Brain pericyte (primary cell): Measurements from ENCODE around the gene GCM1.

Source experiments
- DNase-seq: peaks from one replicate; pipeline ENCODE4 v3.0.0-alpha.2; 2012; ENCODE audit warnings: low read depth, low spot score

The GCM1 gene

GRCh38 chr6:53152576-53152975 is 3.9 kb upstream of the GCM1 start:
- no peak for DNase-seq

DNA sequence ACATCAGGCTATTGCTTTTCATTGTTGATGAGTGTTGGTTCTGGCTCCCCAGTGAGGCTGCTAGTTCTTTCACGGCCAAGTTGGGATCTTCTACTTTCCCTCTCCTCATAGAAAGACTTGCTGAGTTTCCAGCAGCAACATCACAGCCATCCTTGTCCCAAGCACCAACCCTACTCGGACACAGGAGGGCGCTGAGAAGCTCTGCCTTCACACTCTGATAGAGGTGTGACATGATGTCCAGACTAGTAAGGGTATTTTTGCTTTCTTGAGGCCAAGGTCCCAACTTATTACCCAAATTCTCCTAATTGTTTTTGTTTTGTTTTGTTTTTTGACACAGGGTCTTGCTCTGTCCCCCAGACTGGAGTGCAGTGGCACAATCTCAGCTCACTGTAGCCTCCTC is 3.0 kb upstream of the GCM1 start:
- DNase-seq = no peak

- DNase-seq = no peak
Observed at GRCh38 chr6:53144802-53145201, 3.8 kb downstream of the GCM1 start.

- DNase-seq = no peak
Observed at GRCh38 chr6:53143710-53144109, 4.9 kb downstream of the GCM1 start.

GRCh38 chr6:53142810-53143209 is 5.8 kb downstream of the GCM1 start:
- no peak for DNase-seq

DNA sequence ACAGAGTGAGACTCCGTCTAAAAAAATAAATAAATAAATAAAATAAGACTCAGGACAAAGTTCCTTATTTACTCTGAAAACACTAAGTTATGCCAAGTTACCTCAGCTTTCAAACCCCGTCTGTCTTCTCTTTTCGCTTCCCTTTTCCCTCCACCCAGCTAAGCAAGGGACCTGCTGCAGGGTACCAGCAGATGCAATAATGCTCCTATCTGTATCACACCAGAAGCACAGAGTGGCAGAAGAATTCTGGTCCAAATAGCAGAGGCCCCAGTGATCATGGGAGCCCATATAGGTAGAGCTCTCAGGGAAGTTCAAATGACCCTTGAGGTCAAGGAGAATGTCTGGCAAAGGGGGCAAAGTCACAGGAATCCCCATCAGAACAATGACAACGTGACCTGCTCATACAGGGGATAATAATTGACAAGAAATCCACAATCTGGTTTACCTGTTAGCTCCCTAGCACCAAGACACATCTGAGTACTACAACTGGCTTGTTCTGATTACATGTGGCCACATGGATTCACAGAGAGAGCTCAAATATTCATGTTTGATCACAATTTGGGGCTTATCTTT is 8.7 kb downstream of the GCM1 start:
- no peak for DNase-seq

- no peak for DNase-seq
Observed at GRCh38 chr6:53136000-53136609, 12.5 kb downstream of the GCM1 start.

GRCh38 chr6:53134601-53135235 is 13.9 kb downstream of the GCM1 start:
- no peak for DNase-seq

DNA sequence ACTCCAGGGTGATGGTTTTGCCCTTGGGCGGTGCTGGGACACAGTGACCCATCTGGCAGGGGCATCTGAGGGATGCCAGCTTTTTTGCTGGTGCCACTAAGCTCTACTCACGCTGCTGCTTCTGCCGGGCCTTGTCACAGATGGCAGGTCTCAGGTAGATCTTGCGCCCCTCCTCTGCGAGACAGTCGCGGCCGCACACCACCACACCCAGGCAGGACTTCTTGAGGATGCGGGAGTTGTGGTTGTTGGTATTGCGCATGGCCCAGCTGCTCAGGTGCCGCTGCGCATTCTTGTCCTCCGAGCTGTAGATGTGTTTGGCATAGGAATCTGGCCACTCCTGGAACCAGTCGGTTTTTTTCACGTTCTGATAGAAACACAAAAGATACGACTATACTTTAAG is 14.7 kb downstream of the GCM1 start:
- DNase-seq = no peak

- DNase-seq = no peak
Observed at GRCh38 chr6:53130569-53131290, 17.9 kb downstream of the GCM1 start.

- DNase-seq = no peak
Observed at GRCh38 chr6:53128842-53129241, 19.8 kb downstream of the GCM1 start.

DNA sequence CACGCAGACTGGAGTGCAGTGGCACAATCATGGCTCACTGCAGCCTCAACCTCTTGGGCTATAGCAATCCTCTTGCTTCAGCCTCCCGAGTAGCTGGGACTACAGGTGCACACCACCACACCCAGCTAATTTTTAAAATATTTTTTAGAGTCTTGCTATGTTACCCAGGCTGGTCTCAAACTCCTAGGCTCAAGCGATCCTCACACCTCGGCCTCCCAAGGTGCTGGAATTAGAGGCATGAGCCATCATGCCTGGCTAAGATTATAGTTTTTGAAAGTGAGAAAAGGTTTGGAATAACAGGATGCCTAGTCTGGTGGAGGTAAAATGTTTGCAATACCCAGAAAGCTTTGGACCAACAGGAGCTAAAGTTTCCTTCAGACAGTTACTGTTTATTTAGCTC is 23.4 kb downstream of the GCM1 start:
- no peak for DNase-seq

DNA sequence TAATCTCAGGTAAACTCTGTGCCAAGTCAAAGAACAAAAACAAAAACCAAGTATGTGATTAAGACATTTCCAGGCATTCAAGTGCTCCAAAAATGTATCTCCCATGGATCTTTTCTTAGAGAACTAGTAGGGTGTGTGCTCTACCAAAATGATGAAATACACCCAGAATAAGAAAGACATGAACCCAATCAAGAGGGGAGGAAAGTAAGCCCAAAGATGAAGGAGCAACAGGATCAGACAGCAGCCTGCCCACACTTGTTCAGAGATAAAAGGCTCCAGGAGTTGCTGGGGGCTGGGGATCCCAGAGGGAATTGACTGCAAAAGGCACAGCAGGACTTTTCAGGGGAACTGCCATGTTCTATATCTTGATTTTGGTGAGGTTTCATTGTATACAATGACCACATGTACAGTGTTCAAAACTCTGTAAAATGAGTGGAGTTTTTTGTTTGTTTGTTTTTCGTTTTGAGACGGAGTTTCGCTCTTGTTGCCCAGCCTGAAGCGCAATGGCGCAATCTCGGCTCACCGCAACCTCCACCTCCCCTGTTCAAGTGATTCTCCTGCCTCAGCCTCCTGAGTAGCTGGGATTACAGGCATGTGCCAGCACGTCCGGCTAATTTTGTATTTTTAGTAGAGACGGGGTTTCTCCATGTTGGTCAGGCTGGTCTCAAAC is 24.4 kb downstream of the GCM1 start:
- no peak for DNase-seq

GRCh38 chr6:53119772-53120409 is 28.8 kb downstream of the GCM1 start:
- DNase-seq = peak; percentile 7

GRCh38 chr6:53119349-53119748 is 29.3 kb downstream of the GCM1 start:
- no peak for DNase-seq

- DNase-seq = no peak
Observed at GRCh38 chr6:53115741-53116140, 32.9 kb downstream of the GCM1 start.

- no peak for DNase-seq
Observed at GRCh38 chr6:53115113-53115512, 33.5 kb downstream of the GCM1 start.

- DNase-seq = no peak
Observed at GRCh38 chr6:53113742-53114141, 34.9 kb downstream of the GCM1 start.

DNA sequence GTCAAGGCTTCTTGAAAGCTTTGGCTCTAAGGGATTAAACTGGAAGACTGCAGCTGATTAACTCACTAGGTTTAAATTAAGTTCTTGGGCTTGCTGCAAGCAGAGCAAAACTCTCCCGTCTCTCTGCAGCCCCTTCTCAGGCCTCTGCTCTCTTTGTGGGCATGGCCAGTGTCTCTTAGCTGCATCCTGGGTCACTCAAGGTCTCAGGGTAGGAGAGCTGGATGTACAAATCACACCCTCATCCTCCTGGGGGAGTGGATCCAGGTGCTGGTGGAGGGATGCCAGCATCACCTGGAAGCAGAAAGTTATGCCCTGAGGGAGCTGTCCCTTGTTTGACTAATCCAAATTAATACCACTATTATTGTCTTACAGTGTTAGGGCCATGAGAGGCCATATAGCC is 35.8 kb downstream of the GCM1 start:
- no peak for DNase-seq

- DNase-seq = no peak
Observed at GRCh38 chr6:53112404-53112803, 36.2 kb downstream of the GCM1 start.

DNA sequence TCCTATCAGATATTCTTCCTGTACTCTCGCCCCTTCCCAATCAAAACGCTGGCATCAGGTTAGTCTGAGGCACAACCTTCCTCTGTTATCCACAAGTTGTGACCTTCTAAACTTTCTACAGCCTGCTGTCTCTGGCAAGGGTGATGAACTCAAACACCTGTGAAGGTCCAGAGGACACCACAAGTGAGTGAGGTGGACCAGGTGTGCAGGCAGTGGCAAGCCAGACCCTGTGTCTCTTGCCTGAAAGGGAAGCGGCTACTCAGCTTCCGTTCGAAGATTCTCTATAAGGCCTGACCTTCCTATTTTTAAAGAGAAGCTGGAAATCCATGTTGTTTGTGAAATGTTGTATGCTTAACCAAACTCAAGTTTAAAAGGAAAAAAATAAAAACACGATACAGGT is 36.8 kb downstream of the GCM1 start:
- no peak for DNase-seq

DNA sequence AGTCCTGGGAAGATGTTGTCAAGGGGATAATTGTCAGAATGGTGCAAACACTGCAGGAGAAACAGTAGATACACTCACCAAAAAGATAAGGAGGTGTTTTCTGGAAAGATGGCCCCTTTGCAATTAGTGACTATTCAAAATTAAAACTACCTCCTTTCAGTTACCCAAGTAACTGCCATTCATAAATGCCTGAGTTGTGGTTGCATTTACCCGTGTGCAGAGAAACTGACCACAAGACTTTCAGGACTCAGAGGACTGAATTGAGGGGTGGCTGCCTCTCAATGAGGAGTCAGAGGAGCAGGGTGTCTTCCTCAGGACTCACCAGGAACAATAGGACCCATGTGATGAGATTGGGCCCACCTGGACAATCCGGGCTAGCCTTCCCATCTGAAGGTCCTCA is 39.0 kb downstream of the GCM1 start:
- DNase-seq = no peak
